Occipital lobe (tissue), 2 donors: ENCODE results near the gene MMRN1. TPM values are rescaled to one million over a fixed set of nuclear protein-coding genes. Genes with fewer than 3 reads are reported as not detected.

Experiments
- DNase-seq: peaks from one replicate; lab custom pipeline; 2025; lab: John Stamatoyannopoulos, UW
- total RNA-seq: library from RNA; depleted of rRNA; stranded (reverse); fragments of >200 nt; gene quantifications from one replicate; pipeline ENCODE4 v1.2.3, GENCODE V29; 2014

MMRN1 gene
- total RNA-seq, 1 donor from 2014 or later: 2.5 TPM

- no peak for DNase-seq
Measured at GRCh38 chr4:89913623-89914022, 19.0 kb downstream of the MMRN1 start.

- DNase-seq: no peak
Measured at GRCh38 chr4:89914609-89915550, 20.2 kb downstream of the MMRN1 start.

DNA sequence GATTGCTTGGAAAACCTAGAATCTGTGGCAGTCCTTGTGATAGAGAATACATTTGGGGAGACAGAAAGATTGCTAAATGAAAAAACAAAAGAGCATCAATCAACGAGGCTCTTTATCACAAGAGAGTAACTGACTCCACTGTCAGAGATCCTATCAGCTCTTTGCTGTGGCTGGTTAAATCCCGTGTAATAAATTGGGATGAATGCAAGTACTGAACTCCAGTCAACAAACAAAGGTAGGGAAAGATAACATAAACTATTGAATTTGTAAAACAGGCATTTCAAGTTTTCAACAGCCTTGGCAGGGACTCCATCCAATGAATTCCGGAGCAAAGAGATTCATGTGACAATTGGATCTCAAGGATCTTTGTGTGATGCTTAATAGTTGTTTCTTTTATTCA is 21.3 kb downstream of the MMRN1 start:
- no peak for DNase-seq

DNA sequence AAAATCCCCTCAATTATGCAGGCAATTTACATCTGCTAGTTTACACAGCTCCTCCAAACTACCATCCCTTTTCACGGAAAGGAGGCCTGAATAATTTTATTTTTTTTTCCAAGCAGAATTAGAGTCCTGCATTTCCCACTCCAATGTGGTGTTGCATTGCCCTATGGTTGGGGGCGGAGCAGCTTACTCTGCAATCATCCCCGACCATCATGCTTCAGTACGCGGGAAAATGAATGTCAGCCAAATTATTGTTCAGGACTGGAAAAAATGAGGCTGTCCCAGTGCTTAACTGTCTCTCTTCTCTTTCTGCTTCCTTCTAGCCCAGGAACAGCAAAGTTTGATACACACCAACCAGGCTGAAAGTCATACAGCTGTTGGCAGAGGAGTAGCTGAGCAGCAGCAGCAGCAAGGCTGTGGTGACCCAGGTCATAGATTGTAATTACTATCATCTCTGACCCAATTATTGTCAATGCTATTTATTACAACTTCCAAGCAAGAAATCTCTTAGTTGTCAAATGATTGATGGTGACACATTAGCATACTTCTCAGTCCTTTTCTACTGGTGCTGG is 28.3 kb downstream of the MMRN1 start:
- DNase-seq: no peak

DNA sequence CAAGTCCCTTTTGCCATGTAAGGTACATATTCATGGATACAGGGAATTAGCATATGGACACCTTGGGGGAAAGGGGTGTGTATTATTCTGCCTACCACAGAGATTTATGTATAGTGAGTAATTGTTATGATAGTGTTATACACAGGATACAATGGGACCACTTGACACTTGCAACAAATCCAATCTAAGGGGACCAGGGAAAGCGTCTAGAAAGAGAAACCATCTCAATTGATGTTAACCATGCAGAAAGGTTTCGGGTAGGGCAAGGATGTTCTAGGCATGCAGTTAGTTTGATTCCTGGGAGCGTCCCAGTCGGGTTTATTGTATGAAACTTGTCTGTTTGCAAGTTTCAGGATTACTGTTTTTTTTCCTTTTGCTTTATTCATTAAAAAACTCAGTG is 34.2 kb downstream of the MMRN1 start:
- DNase-seq: no peak

GRCh38 chr4:89929425-89930159 is 34.9 kb downstream of the MMRN1 start:
- DNase-seq: no peak

- no peak for DNase-seq
Measured at GRCh38 chr4:89939546-89939945, 44.9 kb downstream of the MMRN1 start.

- DNase-seq: no peak
Measured at GRCh38 chr4:89939994-89940393, 45.3 kb downstream of the MMRN1 start.

GRCh38 chr4:89942811-89943210 is 48.2 kb downstream of the MMRN1 start:
- no peak for DNase-seq

DNA sequence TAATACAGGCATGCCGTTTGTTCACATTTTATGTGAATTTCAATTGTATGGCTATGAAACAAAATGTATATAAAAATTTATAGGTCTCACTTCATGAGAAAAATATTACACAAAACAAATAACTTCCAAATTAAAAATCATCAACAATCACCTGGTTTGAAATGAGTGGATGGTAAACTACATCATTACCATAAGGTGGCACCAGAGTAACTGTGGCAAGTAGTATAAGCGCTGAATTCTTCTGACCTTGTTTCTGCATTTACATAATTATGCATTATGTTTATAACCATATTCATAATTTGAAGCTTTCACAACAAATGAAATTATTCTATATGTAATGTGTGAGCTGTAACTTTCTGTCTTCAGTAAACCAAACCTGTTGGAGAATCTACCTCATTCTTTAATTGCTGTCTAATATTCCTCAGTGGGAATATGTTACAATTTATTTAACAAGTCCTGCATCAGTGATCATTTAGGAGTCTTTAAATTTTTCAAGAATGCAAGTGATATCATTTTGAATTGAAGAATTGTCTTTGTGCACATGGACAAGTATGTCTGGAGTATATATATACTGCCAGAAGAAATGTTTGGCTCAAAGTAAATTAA is 55.2 kb downstream of the MMRN1 start:
- DNase-seq: no peak

- DNase-seq: no peak
Measured at GRCh38 chr4:89952458-89952857, 57.8 kb downstream of the MMRN1 start.

DNA sequence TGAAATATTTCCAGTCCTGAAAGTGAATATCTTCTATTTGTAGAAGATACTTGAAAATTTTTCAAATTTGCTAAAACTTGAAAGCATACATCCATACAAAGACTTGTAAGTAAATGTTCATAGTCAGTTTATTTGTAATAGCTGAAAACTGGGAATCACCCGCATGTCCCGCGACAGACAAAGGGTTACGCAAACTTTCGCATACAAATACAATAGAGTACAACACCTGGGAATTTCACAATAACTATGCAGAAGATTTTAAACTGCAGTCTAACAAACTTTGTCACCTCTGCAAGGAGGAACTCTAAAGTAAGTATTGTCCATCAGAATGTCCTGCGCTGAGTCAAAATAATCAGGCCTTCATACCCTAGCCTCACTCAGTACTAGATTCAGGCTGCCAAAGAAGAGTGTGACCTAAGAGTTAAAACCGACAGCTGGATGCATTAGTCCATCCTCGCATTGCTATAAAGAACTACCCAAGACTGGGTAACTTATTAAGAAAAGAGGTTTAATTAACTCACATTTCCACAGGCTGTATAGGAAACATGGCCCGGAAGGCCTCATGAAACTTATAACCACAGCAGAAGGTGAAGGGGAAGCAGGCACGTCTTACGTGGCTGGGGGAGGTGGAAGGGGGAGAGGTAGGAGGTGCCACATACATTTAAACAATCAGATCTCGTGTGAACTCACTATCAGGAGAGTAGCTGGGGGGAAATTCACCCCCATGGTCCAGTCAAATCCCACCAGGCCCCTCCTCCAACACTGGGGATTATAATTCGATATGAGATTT is 60.4 kb downstream of the MMRN1 start:
- DNase-seq: no peak

DNA sequence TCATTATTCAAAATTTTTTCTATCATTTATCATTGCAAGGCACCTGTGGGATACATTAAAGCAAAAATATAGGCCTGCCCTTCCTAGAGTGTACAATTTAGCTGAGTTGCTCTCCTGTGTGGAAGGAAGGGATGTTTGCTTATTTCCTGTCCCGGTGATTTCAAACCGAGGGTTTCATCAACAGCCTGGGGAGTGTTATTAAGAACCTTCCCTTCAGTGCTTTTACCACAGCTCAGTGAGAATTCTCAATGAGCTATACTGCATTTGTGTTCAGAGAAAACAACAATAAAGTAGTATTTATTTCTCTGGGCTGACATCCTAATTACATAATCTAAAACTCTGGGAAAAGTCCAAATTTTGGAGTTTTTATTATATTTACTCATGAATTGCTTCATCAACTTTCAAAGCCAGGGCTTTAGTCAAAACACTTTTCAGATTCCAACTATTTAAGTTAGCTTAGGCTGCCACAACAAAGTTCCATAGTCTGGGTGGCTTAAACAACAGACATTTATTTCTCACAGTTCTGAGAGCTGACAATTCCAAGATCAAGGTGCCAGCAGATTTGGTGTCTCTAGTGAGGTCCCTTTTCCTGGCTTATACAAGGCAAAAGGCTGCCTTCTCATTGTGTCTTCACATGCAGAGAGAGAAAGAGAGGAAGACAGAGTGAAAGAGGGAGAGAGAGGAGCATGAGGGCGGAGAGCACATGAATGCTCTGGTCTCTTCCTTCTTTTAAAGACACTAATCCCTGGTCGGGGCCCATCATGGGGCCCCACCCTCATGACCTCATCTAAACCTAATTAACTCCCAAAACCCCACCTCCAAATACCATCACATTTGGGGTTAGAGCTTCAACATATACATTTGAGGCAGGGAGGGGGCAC is 62.6 kb downstream of the MMRN1 start:
- DNase-seq: no peak

DNA sequence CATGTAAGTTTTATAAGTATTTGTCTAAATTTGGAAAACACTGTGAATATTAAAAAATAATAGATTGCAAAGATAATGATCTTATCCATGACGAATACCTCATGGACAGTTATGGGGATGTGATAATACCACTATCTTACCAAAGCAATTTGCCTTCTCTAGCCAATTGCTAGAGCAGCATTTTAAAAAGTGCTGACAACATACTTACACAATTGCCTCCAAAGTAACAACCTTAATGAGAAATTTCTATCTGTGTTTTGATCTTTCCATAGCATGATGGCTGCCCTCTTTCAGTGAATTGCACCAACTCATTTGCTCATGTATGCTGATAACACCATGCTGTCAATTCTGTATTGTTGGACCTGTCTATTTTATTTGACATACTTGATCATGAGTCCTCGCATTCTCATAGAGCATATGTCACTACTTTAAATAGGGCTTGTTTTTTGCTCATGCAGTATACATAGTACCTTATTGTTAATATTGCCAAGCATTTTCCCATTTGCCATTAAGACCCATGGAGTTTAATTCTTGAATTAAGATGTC is 87.2 kb downstream of the MMRN1 start:
- DNase-seq: no peak

- no peak for DNase-seq
Measured at GRCh38 chr4:89988268-89988667, 93.6 kb downstream of the MMRN1 start.

DNA sequence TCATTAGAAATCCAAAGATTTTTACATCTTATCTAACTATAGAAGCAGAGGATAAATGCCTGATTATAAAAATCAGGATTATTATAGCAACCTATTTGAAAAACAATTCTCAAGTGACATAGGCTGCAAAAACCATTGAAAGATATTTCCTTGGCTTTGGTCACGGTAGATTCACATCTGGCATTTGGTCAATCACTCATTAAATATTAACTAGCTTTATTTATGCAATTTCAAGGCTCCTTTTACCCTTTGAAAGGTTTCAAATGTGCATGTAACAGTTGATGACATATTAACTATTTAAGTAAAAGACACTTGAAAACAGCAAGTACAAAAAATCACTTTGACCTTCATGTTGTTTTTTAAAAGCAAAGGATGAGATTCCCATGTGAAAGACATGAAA is 98.1 kb downstream of the MMRN1 start:
- no peak for DNase-seq

DNA sequence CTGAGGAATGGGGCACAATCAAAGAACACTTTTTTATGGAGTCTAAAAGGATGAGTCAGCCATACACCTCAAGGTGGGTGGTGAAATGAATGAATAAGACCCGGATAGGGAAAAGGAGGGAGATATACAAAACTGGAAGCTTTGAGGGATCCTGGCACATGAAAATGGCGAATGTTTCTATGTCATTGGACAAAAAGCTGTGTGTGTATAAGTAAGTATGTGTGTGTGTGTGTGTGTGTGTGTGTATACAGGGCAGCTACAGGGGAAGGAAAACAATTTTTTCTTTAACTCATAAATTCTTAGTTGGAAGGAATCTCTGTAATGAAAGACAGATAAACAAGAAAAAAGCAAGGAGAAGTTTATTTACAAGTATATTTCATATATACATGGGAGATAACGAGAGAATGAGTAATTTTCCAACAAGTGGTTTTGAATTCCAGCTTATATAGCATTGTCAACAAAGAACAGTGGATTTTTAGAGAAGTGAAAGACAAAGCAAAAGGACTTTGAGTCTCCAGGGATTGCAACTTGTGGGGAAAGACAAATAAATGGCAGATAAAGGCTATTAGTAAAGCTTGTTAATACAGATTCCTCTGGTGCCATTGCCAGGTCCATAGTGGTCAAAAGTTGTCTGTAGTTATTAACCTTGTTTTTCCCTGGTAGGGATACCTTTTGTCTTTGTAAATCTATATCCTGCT is 99.7 kb downstream of the MMRN1 start:
- no peak for DNase-seq

DNA sequence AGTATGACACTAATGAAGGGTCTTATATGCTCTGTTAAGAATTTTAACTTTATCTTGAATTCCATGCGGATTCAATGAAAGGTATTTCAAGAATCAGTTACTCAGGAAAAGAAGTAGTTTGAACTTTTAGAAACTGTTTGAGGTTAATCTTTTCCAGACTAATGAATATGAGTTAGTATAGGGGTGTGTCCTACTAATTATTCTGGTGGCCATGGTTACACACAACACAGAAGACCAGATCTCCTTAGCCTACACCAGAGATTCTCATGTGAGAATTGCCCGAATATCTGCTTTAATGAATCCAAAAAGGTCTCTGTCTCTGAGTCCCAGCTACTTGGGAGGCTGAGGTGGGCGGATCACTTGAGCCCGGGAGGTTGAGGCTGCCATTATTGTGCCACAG is 100.4 kb downstream of the MMRN1 start:
- DNase-seq: no peak

- no peak for DNase-seq
Measured at GRCh38 chr4:89995814-89996213, 101.2 kb downstream of the MMRN1 start.
